Measurements from ENCODE around the gene UGT1A9. TPM values are rescaled to one million over a fixed set of nuclear protein-coding genes. Genes with fewer than 3 reads are reported as not detected.

The UGT1A9 gene
- polyA plus RNA-seq, 1 of the 3 experiments (the other 2 are of a cell fraction), result not detected

- Histone ChIP-seq H3K36me3 (replicated peaks in 1 of 2; ENCODE audit: control insufficient read depth in 1 of 2, insufficient read depth in 2 of 2, low read length in 1 of 2) (no peaks in the 10 kb centered on the region), H3K79me2 (ENCODE audit: insufficient read depth) (no peaks in the 10 kb centered on the region), H3K4me2 (no peak overlapping the region), H3K4me3 (ENCODE audit: low read depth in 2 of 2, low read length in 1 of 2) (no peak overlapping the region), H3K27me3 (ENCODE audit: insufficient read depth) (no peaks in the 10 kb centered on the region), H3K9me3 (no peaks in the 10 kb centered on the region), H3K9me2 (no peaks in the 10 kb centered on the region), H3K27ac (ENCODE audit: low read depth in 2 of 2, low read length in 1 of 2) (no peak overlapping the region), H3K4me1 (ENCODE audit: control insufficient read depth in 1 of 2, insufficient read depth in 2 of 2, low read depth in 1 of 2, low read length in 1 of 2) (no peaks in the 10 kb centered on the region), H2AFZ (ENCODE audit: low read depth) (no peak overlapping the region), H4K20me1 (ENCODE audit: insufficient read depth) (no peaks in the 10 kb centered on the region), H3K9ac (no peak overlapping the region), H3F3A (replicated peaks; ENCODE audit: insufficient read depth) (no peaks in the 10 kb centered on the region)
- ChIA-PET POLR2A (no interaction called here), CTCF (no interaction called here)
- DNase-seq, result no peak
- TF ChIP-seq POLR2AphosphoS5 (IDR thresholded peaks at IDR 0.05; ENCODE audit: low read depth, low read length) (no peak), RXRA (IDR thresholded peaks at IDR 0.05; ENCODE audit: borderline replicate concordance, low read depth) (no peak), GABPA (IDR thresholded peaks at IDR 0.05; ENCODE audit: low read depth) (no peak), RAD21 (IDR thresholded peaks at IDR 0.05; ENCODE audit: low read length) (no peak), FOSL2 (IDR thresholded peaks at IDR 0.05; ENCODE audit: borderline replicate concordance, low read depth) (no peak), TAF1 (IDR thresholded peaks at IDR 0.05; ENCODE audit: borderline replicate concordance, low read depth, low read length) (no peak), FOXM1 (IDR thresholded peaks at IDR 0.05; ENCODE audit: low read depth) (no peak), EP300 (IDR thresholded peaks at IDR 0.05; ENCODE audit: borderline replicate concordance in 1 of 2, low read depth in 1 of 2, low read length in 1 of 2) (no peak), ELF1 (IDR thresholded peaks at IDR 0.05) (no peak), SIN3A (IDR thresholded peaks at IDR 0.05; ENCODE audit: borderline replicate concordance, low read depth, low read length) (no peak)
- TF ChIP-seq, protein P1, sequence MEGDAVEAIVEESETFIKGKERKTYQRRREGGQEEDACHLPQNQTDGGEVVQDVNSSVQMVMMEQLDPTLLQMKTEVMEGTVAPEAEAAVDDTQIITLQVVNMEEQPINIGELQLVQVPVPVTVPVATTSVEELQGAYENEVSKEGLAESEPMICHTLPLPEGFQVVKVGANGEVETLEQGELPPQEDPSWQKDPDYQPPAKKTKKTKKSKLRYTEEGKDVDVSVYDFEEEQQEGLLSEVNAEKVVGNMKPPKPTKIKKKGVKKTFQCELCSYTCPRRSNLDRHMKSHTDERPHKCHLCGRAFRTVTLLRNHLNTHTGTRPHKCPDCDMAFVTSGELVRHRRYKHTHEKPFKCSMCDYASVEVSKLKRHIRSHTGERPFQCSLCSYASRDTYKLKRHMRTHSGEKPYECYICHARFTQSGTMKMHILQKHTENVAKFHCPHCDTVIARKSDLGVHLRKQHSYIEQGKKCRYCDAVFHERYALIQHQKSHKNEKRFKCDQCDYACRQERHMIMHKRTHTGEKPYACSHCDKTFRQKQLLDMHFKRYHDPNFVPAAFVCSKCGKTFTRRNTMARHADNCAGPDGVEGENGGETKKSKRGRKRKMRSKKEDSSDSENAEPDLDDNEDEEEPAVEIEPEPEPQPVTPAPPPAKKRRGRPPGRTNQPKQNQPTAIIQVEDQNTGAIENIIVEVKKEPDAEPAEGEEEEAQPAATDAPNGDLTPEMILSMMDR (IDR thresholded peaks at IDR 0.05), result no peak
- TF ChIP-seq, protein P2, sequence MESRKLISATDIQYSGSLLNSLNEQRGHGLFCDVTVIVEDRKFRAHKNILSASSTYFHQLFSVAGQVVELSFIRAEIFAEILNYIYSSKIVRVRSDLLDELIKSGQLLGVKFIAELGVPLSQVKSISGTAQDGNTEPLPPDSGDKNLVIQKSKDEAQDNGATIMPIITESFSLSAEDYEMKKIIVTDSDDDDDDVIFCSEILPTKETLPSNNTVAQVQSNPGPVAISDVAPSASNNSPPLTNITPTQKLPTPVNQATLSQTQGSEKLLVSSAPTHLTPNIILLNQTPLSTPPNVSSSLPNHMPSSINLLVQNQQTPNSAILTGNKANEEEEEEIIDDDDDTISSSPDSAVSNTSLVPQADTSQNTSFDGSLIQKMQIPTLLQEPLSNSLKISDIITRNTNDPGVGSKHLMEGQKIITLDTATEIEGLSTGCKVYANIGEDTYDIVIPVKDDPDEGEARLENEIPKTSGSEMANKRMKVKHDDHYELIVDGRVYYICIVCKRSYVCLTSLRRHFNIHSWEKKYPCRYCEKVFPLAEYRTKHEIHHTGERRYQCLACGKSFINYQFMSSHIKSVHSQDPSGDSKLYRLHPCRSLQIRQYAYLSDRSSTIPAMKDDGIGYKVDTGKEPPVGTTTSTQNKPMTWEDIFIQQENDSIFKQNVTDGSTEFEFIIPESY (IDR thresholded peaks at IDR 0.05; ENCODE audit: borderline replicate concordance, low read depth), result no peak
- TF ChIP-seq, protein P3, sequence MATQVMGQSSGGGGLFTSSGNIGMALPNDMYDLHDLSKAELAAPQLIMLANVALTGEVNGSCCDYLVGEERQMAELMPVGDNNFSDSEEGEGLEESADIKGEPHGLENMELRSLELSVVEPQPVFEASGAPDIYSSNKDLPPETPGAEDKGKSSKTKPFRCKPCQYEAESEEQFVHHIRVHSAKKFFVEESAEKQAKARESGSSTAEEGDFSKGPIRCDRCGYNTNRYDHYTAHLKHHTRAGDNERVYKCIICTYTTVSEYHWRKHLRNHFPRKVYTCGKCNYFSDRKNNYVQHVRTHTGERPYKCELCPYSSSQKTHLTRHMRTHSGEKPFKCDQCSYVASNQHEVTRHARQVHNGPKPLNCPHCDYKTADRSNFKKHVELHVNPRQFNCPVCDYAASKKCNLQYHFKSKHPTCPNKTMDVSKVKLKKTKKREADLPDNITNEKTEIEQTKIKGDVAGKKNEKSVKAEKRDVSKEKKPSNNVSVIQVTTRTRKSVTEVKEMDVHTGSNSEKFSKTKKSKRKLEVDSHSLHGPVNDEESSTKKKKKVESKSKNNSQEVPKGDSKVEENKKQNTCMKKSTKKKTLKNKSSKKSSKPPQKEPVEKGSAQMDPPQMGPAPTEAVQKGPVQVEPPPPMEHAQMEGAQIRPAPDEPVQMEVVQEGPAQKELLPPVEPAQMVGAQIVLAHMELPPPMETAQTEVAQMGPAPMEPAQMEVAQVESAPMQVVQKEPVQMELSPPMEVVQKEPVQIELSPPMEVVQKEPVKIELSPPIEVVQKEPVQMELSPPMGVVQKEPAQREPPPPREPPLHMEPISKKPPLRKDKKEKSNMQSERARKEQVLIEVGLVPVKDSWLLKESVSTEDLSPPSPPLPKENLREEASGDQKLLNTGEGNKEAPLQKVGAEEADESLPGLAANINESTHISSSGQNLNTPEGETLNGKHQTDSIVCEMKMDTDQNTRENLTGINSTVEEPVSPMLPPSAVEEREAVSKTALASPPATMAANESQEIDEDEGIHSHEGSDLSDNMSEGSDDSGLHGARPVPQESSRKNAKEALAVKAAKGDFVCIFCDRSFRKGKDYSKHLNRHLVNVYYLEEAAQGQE (IDR thresholded peaks at IDR 0.05; ENCODE audit: low read depth, low read length), result no peak
- TF ChIP-seq, protein P4, sequence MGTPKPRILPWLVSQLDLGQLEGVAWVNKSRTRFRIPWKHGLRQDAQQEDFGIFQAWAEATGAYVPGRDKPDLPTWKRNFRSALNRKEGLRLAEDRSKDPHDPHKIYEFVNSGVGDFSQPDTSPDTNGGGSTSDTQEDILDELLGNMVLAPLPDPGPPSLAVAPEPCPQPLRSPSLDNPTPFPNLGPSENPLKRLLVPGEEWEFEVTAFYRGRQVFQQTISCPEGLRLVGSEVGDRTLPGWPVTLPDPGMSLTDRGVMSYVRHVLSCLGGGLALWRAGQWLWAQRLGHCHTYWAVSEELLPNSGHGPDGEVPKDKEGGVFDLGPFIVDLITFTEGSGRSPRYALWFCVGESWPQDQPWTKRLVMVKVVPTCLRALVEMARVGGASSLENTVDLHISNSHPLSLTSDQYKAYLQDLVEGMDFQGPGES (IDR thresholded peaks at IDR 0.05; ENCODE audit: low read depth, low read length), result no peak
Observed at GRCh38 chr2:233673896-233674295, 2.2 kb downstream of the UGT1A9 start.
